ENCODE measurements around the gene FGF12.

- no peak for TF ChIP-seq POLR2AphosphoS5 (IDR thresholded peaks at IDR 0.05; ENCODE audit: low read depth, low read length)
- no peak for TF ChIP-seq REST (IDR thresholded peaks at IDR 0.05; ENCODE audit: insufficient read depth in 1 of 2, low read depth in 2 of 2, low read length in 2 of 2)
Observed at GRCh38 chr3:192433704-192434103, 293.6 kb downstream of the FGF12 start.
